Upper lobe of right lung (tissue), 1 donor: ENCODE measurements around the gene RUNDC3A. TPM values are rescaled to one million over a fixed set of nuclear protein-coding genes. Genes with fewer than 3 reads are reported as not detected.
A peak's percentile ranks its signal among the peaks of the same experiment; 100 is the strongest.
"Not testable (repeated sequence)": the region's sequence is repeated elsewhere in the genome, so short reads cannot be mapped to it uniquely, and the experiment has no call there.

Experiments used
- ATAC-seq: fragments of 200-7000 bp; cut with Tn5 transposase; one replicate; pipeline ENCODE4 v1.9.1; 2020; ENCODE audit warnings: mild to moderate bottlenecking, moderate library complexity
- DNase-seq: peaks from one replicate; pipeline ENCODE4 v3.0.0-alpha.2; 2020
- H3K27ac ChIP-seq: fragments of 200-600 bp; one replicate; pipeline ENCODE4 v1.8.0; 2022
- H3K27me3 ChIP-seq: fragments of 200-600 bp; one replicate; pipeline ENCODE4 v1.8.0; 2022; ENCODE audit warnings: mild to moderate bottlenecking
- H3K36me3 ChIP-seq: fragments of 200-600 bp; one replicate; pipeline ENCODE4 v1.8.0; 2022
- H3K4me1 ChIP-seq: fragments of 200-600 bp; one replicate; pipeline ENCODE4 v1.8.0; 2022
- H3K4me3 ChIP-seq: fragments of 200-600 bp; one replicate; pipeline ENCODE4 v1.8.0; 2022; ENCODE audit warnings: mild to moderate bottlenecking
- H3K9me3 ChIP-seq: fragments of 200-600 bp; one replicate; pipeline ENCODE4 v1.8.0; 2022
- CTCF ChIP-seq: fragments of 200-600 bp; IDR thresholded peaks from one replicate; pipeline ENCODE4 v1.8.0; 2022; ENCODE audit warnings: antibody characterized with exemption
- intact Hi-C: fragments of 100-400 bp; cut with DNase I; formaldehyde crosslinking; loops from one replicate; pipeline ENCODE4 v1.11.0; 2022
- total RNA-seq: library from RNA; stranded (reverse); fragmentation: NEBNext Ultra II Directional; extraction: Animal tissue kit (Norgen Biotek cat#: 25700); gene quantifications from one replicate; pipeline ENCODE4 v1.2.1, GENCODE V29; 2021
- donor health status: DM: no; HTN: yes; CAD: no; lungs with severe emphysema.

RUNDC3A gene
- total RNA-seq, 1 donor from 2014 or later, result 0.32 TPM

- DNase-seq (no peak), ATAC-seq (peak; percentile 31)
- H3K4me3 ChIP-seq, result no peak overlapping the region
- H3K27me3 ChIP-seq, result no peaks in the 10 kb centered on the region
- H3K9me3 ChIP-seq, result no peaks in the 10 kb centered on the region
- no peaks in the 10 kb centered on the region for H3K36me3 ChIP-seq
- intact Hi-C loops, result no loop called here
- peaks cover 10% of the 10 kb centered on the region for H3K4me1 ChIP-seq
- peak overlapping the region; percentile 30 for H3K27ac ChIP-seq
- TF ChIP-seq CTCF, result no peak
Observed at GRCh38 chr17:44334727-44335126, 26.3 kb downstream of the RUNDC3A start.

- TF ChIP-seq CTCF, result no peak
- Histone ChIP-seq H3K36me3 (no peaks in the 10 kb centered on the region), H3K4me1 (peaks cover 10% of the 10 kb centered on the region), H3K27me3 (no peaks in the 10 kb centered on the region), H3K9me3 (no peaks in the 10 kb centered on the region), H3K27ac (no peak overlapping the region), H3K4me3 (no peak overlapping the region)
- intact Hi-C loops, result no loop called here
- no peak for DNase-seq
- ATAC-seq, result peak; percentile 59
Observed at GRCh38 chr17:44335564-44335963, 27.2 kb downstream of the RUNDC3A start.

- Histone ChIP-seq H3K9me3 (no peaks in the 10 kb centered on the region), H3K4me1 (peaks cover 10% of the 10 kb centered on the region), H3K27me3 (no peaks in the 10 kb centered on the region), H3K4me3 (no peak overlapping the region), H3K27ac (no peak overlapping the region), H3K36me3 (no peaks in the 10 kb centered on the region)
- no peak for DNase-seq
- intact Hi-C loops, result no loop called here
- TF ChIP-seq CTCF, result no peak
- no peak for ATAC-seq
Observed at GRCh38 chr17:44335968-44336367, 27.6 kb downstream of the RUNDC3A start.

GRCh38 chr17:44338702-44339101 lies 30.3 kb downstream of the RUNDC3A start:
- no peak overlapping the region for H3K4me3 ChIP-seq
- H3K27me3 ChIP-seq, result no peaks in the 10 kb centered on the region
- ATAC-seq, result peak; percentile 78
- peaks cover 10% of the 10 kb centered on the region for H3K4me1 ChIP-seq
- H3K27ac ChIP-seq, result no peak overlapping the region
- TF ChIP-seq CTCF, result no peak
- DNase-seq, result peak; percentile 81
- no peaks in the 10 kb centered on the region for H3K36me3 ChIP-seq
- intact Hi-C loops, result no loop called here
- H3K9me3 ChIP-seq, result no peaks in the 10 kb centered on the region

GRCh38 chr17:44340553-44340952 lies 32.2 kb downstream of the RUNDC3A start:
- intact Hi-C loops, H3K27me3 ChIP-seq, H3K4me1 ChIP-seq, H3K36me3 ChIP-seq, ATAC-seq, H3K4me3 ChIP-seq, H3K9me3 ChIP-seq, H3K27ac ChIP-seq, DNase-seq: not testable (repeated sequence)

GRCh38 chr17:44343510-44344209 lies 35.3 kb downstream of the RUNDC3A start:
- no peak for TF ChIP-seq CTCF
- Histone ChIP-seq H3K4me3 (no peak overlapping the region), H3K27ac (no peak overlapping the region), H3K36me3 (no peaks in the 10 kb centered on the region), H3K9me3 (no peaks in the 10 kb centered on the region), H3K4me1 (peaks cover 6% of the 10 kb centered on the region), H3K27me3 (no peaks in the 10 kb centered on the region)
- ATAC-seq (no peak), DNase-seq (no peak)
- intact Hi-C loops, result no loop called here
